WI38 (cell line): ENCODE data around the gene PSMD5.

Experiments used
- H3K4me3 ChIP-seq: 2 replicates; pipeline ENCODE4 v1.5.1; 2011; ENCODE audit warnings: low read depth, mild to moderate bottlenecking, control low read depth, low read length
- TF ChIP-seq, protein P1 (sequence below): IDR thresholded peaks from 2 replicates; pipeline ENCODE4 v1.5.1; 2012; ENCODE audit warnings: low read depth, mild to moderate bottlenecking, control low read depth, low read length

PSMD5 gene

DNA sequence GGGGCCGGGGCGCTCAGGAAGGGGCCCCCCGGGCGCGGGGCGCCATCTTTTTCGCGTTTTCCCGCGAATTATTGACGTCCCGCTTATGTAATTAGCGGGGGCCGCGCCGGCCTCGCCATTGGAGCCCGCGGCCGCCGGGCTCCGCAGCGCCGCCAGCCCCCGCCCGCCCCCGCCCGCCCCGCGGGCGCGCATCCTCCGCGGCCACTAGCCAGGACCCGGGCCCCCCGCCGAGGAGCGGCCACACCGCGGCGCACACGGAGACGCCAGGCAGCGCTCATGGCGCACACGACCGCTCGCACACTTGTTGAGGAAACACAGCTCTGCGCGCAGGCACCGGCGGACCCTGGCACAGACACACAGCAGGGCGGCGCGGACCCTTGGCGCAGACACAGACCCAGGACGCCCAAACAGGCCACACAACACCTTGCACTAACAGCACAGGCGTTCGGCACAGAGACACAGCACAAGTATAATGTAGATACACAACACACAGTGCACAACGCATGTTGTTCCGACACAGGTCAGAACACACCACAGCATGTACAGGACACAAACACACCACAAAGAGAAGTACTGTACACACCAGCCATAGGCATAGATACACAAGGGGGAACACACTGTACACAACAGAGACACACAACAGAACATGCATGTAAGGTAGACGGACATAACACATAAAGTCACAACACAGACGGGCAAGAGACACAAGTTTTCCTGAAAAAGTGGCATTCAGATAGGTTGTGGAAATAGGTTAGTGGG lies 34.7 kb upstream of the PSMD5 start:
- TF ChIP-seq, protein P1, sequence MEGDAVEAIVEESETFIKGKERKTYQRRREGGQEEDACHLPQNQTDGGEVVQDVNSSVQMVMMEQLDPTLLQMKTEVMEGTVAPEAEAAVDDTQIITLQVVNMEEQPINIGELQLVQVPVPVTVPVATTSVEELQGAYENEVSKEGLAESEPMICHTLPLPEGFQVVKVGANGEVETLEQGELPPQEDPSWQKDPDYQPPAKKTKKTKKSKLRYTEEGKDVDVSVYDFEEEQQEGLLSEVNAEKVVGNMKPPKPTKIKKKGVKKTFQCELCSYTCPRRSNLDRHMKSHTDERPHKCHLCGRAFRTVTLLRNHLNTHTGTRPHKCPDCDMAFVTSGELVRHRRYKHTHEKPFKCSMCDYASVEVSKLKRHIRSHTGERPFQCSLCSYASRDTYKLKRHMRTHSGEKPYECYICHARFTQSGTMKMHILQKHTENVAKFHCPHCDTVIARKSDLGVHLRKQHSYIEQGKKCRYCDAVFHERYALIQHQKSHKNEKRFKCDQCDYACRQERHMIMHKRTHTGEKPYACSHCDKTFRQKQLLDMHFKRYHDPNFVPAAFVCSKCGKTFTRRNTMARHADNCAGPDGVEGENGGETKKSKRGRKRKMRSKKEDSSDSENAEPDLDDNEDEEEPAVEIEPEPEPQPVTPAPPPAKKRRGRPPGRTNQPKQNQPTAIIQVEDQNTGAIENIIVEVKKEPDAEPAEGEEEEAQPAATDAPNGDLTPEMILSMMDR = no peak

DNA sequence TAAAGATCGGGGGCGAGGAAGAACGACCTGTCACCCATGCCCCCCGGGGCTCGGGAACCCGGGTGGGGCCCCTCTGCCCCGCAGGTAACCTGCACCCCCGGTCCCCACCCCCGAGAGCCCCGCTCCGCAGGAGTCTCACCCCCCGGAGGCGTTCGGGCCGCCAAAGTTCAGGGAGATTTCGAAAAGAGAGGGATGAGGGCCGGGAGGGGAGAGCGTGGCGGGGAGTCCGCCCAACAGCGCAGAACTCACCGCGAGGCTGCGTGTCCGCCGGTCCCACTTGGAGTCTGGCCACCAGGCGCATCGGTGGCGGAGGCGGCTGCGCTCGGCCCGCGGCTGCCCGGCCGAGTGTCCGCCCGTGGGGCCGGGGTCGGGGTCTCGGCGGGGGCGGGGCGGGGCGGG lies 34.1 kb upstream of the PSMD5 start, which contains the start of gene PHF19:
TSS of gene PHF19 (minus strand) at position 347 of the 399 bp plus-strand sequence. CDS start 2,447 bp downstream, outside the sequence.
- H3K4me3 ChIP-seq = peak within 1 kb of the TSS; percentile 65
- TF ChIP-seq, protein P1 = no peak

More for the DNA sequence above, 34.7 kb upstream of the PSMD5 start:
- peak overlapping the region; percentile 65 for H3K4me3 ChIP-seq

- TF ChIP-seq, protein P1 = no peak
- peak overlapping the region; percentile 65 for H3K4me3 ChIP-seq
These were observed 33.5 kb upstream of the PSMD5 start for GRCh38 chr9:120875954-120876841.

- H3K4me3 ChIP-seq = peak overlapping the region; percentile 65
- TF ChIP-seq, protein P1 = no peak
These were observed 32.9 kb upstream of the PSMD5 start for GRCh38 chr9:120875643-120875953.

- peak overlapping the region; percentile 65 for H3K4me3 ChIP-seq
- TF ChIP-seq, protein P1 = no peak
These were observed 32.5 kb upstream of the PSMD5 start for GRCh38 chr9:120875195-120875565.

GRCh38 chr9:120874226-120875194 lies 31.8 kb upstream of the PSMD5 start:
- no peak overlapping the region for H3K4me3 ChIP-seq
- TF ChIP-seq, protein P1 = no peak
